MCF 10A (cell line): ENCODE data around the gene SEBOX. TPM values are rescaled to one million over a fixed set of nuclear protein-coding genes. Genes with fewer than 3 reads are reported as not detected.

Experiments
- BruUV-seq: library from RNA; stranded (reverse); fragments of 400-500 nt; replicated peaks from 2 replicates; lab custom pipeline; 2021; lab: Mats Ljungman, UMichigan
- CTCF ChIA-PET: fragments of 300-600 bp; sonication (Branson Sonifier 250); formaldehyde crosslinking; extraction: SDS; loops from one replicate; lab custom pipeline; 2021; ENCODE audit warnings: antibody characterized with exemption, inconsistent platforms; lab: Yijun Ruan, JAX
- POLR2A ChIA-PET: fragments of 300-600, 350-650 bp; sonication (Branson Sonifier 250); formaldehyde crosslinking; extraction: SDS; loops from one replicate; lab custom pipeline; 2020; ENCODE audit warnings: antibody characterized with exemption, inconsistent platforms; lab: Yijun Ruan, JAX
- DNase-seq: peaks from one replicate; pipeline ENCODE4 v3.0.0-alpha.2; 2018; ENCODE audit not compliant: unreplicated experiment
- H3K27ac Mint-ChIP-seq: one replicate; pipeline ENCODE4 v1.8.0; 2022; ENCODE audit warnings: mild to moderate bottlenecking, low read depth, mixed read lengths; ENCODE audit not compliant: unreplicated experiment
- H3K27me3 Mint-ChIP-seq: one replicate; pipeline ENCODE4 v1.8.0; 2022; ENCODE audit warnings: mixed read lengths; ENCODE audit not compliant: insufficient read depth, unreplicated experiment
- H3K36me3 Mint-ChIP-seq: one replicate; pipeline ENCODE4 v1.8.0; 2022; ENCODE audit warnings: mild to moderate bottlenecking, moderate library complexity, mixed read lengths; ENCODE audit not compliant: insufficient read depth, unreplicated experiment
- H3K4me1 Mint-ChIP-seq: one replicate; pipeline ENCODE4 v1.8.0; 2022; ENCODE audit warnings: mixed read lengths; ENCODE audit not compliant: insufficient read depth, unreplicated experiment
- H3K4me3 Mint-ChIP-seq: one replicate; pipeline ENCODE4 v1.8.0; 2022; ENCODE audit warnings: mild to moderate bottlenecking, moderate library complexity, mixed read lengths; ENCODE audit not compliant: unreplicated experiment
- H3K9me3 Mint-ChIP-seq: one replicate; pipeline ENCODE4 v1.8.0; 2022; ENCODE audit warnings: mixed read lengths; ENCODE audit not compliant: unreplicated experiment
- intact Hi-C: fragments of 100-400 bp; cut with micrococcal nuclease; formaldehyde crosslinking; loops from 2 replicates; pipeline ENCODE4 v1.14.1; 2022
- total RNA-seq: library from RNA; stranded (reverse); gene quantifications from 2 replicates; pipeline ENCODE4 v1.2.3, GENCODE V29; 2022
- TF ChIP-seq, protein P1 (sequence below): fragments of 200-600 bp; IDR thresholded peaks from one replicate; pipeline ENCODE4 v1.8.0; 2022; ENCODE audit warnings: antibody characterized with exemption, mild to moderate bottlenecking; ENCODE audit not compliant: unreplicated experiment

Gene SEBOX
- total RNA-seq, 1 experiment from 2014 or later, result not detected

DNA sequence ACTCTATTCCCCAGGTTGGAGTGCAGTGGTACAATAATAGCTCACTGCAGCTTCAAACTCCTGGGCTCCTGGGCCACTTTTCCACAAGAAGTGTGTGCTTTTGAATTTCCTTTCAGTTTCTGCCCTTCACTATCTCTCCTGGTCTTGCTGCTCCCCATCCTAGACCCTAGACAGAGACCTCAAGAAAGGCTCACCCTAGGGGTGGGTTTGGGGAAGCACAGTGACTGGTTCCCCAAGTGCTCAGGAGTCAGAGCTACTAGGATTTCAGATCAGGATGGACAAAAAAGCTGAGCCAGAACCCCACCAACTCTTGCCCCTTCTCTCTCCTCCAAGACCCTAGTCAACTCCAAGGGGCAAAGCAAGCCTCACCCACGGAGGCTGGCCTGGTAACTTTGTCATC lies 1.6 kb upstream of the SEBOX start:
- intact Hi-C loops, result no loop called here
- DNase-seq, result no peak
- Mint-ChIP-seq H3K9me3 (no peaks in the 10 kb centered on the region), H3K4me1 (peaks cover 5% of the 10 kb centered on the region), H3K4me3 (no peak overlapping the region), H3K36me3 (peaks cover 22% of the 10 kb centered on the region), H3K27me3 (no peaks in the 10 kb centered on the region), H3K27ac (no peak overlapping the region)
- BruUV-seq, result no TSS peak
- ChIA-PET POLR2A (interaction anchor here (0.8 to 4.0 kb wide), 3 partner anchors 9 to 39 kb away, joined by 4 to 22 read pairs (median 4); partner anchors contain the start of genes POLDIP2 and SLC46A1), CTCF (interaction anchor here (1.5 kb wide), 1 partner anchor 50 kb away, joined by 4 read pairs; no protein-coding TSS in a partner anchor)
- TF ChIP-seq, protein P1, sequence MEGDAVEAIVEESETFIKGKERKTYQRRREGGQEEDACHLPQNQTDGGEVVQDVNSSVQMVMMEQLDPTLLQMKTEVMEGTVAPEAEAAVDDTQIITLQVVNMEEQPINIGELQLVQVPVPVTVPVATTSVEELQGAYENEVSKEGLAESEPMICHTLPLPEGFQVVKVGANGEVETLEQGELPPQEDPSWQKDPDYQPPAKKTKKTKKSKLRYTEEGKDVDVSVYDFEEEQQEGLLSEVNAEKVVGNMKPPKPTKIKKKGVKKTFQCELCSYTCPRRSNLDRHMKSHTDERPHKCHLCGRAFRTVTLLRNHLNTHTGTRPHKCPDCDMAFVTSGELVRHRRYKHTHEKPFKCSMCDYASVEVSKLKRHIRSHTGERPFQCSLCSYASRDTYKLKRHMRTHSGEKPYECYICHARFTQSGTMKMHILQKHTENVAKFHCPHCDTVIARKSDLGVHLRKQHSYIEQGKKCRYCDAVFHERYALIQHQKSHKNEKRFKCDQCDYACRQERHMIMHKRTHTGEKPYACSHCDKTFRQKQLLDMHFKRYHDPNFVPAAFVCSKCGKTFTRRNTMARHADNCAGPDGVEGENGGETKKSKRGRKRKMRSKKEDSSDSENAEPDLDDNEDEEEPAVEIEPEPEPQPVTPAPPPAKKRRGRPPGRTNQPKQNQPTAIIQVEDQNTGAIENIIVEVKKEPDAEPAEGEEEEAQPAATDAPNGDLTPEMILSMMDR, result no peak

DNA sequence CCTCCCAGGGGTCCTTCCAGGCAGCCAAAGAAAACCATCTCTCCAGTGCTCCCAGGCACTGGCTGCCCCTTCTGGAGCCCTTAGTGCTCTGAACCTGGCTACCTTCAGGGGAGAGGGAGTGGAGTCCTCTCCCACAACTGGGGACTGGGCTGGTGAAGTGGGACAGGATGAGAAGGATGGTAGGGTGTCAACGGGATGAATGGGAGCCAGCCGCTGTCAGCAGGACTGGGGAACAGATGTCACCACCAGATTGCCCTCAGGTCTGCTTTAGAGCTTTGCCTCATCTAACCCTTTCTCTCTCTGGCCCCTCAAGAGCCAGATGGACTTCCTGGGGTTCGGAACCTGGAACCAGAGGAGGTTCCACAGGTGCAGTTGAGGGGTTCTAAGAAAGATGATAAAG lies 488 bp upstream of the SEBOX start:
- H3K4me3 Mint-ChIP-seq, result no peak overlapping the region
- CTCF ChIA-PET, result interaction anchor here (0.6 to 0.7 kb wide), 2 partner anchors 18 to 30 kb away, joined by 3 to 4 read pairs; partner anchors contain the start of gene IFT20
- no peaks in the 10 kb centered on the region for H3K4me1 Mint-ChIP-seq
- no TSS peak for BruUV-seq
- DNase-seq, result no peak
- TF ChIP-seq, protein P1, result no peak
- POLR2A ChIA-PET, result interaction anchor here (0.6 to 0.9 kb wide), 2 partner anchors 31 to 79 kb away, joined by 4 to 5 read pairs; no protein-coding TSS in a partner anchor
- H3K9me3 Mint-ChIP-seq, result no peaks in the 10 kb centered on the region
- intact Hi-C loops, result no loop called here
- no peak overlapping the region for H3K27ac Mint-ChIP-seq
- no peaks in the 10 kb centered on the region for H3K27me3 Mint-ChIP-seq
- H3K36me3 Mint-ChIP-seq, result peaks cover 33% of the 10 kb centered on the region

DNA sequence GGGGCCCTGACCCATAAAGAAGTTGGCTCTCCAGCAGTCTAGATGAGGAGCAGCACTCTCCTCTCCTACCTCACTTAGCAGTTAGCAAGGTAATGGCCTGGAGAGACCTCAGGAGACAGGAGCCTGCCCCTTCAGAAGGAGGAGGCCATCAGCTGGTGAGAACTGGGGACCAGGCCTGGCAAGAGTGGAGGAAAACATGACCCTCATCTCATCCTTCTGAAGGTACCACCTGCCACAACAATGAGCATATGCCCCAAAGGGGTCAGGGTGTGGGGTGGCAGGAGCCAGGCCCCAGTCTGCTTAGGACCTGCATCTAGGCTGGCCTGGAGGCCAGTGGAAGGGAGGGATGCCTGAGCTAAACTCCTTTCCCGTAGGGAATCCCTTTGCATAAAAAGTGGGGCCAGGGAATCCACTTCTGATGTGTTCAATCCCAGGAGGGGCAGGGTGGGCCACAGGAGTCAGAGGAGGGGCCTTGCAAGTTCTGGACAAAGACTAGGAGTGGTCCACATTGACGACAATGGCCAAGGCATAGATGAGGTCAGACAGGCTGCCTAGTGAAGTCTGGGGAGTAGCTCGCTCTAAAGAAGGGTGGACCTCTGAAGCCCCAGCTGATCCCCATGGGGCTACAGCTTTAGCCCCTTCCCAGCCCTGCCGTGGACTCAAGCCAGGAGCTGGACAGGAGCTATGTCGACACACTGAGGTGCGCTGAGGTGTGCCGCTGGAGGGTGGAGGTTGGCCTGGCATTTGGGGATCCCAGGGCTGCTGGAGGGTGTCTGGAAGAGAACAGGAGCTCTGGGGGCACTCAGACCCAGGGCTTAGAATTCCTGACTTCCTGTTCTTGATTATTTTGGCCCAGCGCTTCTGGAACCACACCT lies 986 bp downstream of the SEBOX start:
- no TSS peak for BruUV-seq
- H3K27ac Mint-ChIP-seq, result no peak overlapping the region
- ChIA-PET CTCF (interaction anchor here (0.6 to 1.8 kb wide), 3 partner anchors 18 to 568 kb away, joined by 3 to 4 read pairs (median 4); no protein-coding TSS in a partner anchor), POLR2A (no interaction called here)
- intact Hi-C loops, result no loop called here
- TF ChIP-seq, protein P1, result no peak
- no peaks in the 10 kb centered on the region for H3K9me3 Mint-ChIP-seq
- peaks cover 48% of the 10 kb centered on the region for H3K36me3 Mint-ChIP-seq
- H3K4me1 Mint-ChIP-seq, result no peaks in the 10 kb centered on the region
- no peak overlapping the region for H3K4me3 Mint-ChIP-seq
- H3K27me3 Mint-ChIP-seq, result no peaks in the 10 kb centered on the region
- no peak for DNase-seq

DNA sequence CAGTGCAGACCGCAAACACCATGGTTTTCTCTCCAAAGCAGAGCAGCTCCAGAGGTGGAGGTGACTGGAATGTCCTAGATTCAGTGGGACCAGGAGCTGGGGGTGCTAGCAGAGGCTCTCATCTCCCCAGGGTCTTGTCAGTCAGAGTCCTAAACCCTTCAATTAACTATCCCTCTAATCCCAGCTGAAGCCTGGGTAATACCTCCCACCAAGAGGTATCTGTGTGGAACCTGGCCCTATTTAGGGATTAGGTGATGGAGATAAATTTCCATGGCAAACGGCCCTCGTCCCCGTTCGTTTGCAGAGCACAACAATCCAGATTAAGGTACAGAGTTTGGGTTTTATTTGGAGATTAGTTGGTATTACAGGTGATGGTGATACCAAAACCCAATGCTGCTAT lies 1.8 kb downstream of the SEBOX start:
- BruUV-seq, result no TSS peak
- POLR2A ChIA-PET, result interaction anchor here (0.9 kb wide), 1 partner anchor 16 kb away, joined by 3 read pairs; no protein-coding TSS in a partner anchor
- TF ChIP-seq, protein P1, result no peak
- H3K9me3 Mint-ChIP-seq, result no peaks in the 10 kb centered on the region
- H3K4me3 Mint-ChIP-seq, result no peak overlapping the region
- no peaks in the 10 kb centered on the region for H3K4me1 Mint-ChIP-seq
- H3K27me3 Mint-ChIP-seq, result no peaks in the 10 kb centered on the region
- DNase-seq, result no peak
- no peak overlapping the region for H3K27ac Mint-ChIP-seq
- peaks cover 50% of the 10 kb centered on the region for H3K36me3 Mint-ChIP-seq
- intact Hi-C loops, result no loop called here
- CTCF ChIA-PET, result interaction anchor here (1.8 kb wide), 1 partner anchor 129 kb away, joined by 4 read pairs; no protein-coding TSS in a partner anchor
